Measurements from ENCODE around the gene LYZL6. TPM values are rescaled to one million over a fixed set of nuclear protein-coding genes. Genes with fewer than 3 reads are reported as not detected.

LYZL6 gene
- total and polyA plus RNA-seq, 2 of the 8 experiments (the other 6 are each of a cell fraction or from before 2014, with no cell fraction given), result not detected

GRCh38 chr17:35901631-35902175, 41.8 kb downstream of the LYZL6 start (continued):
- TF ChIP-seq SIN3A (conservative IDR thresholded peaks at IDR 0.05 in 1 of 2, IDR thresholded peaks at IDR 0.05 in 1 of 2; ENCODE audit: low read depth in 1 of 2, low read length in 2 of 2) (no peak), MAFK (IDR thresholded peaks at IDR 0.05; ENCODE audit: low read depth, low read length) (no peak), BRCA1 (IDR thresholded peaks at IDR 0.05; ENCODE audit: low read depth, low read length) (no peak), YY1 (IDR thresholded peaks at IDR 0.05; ENCODE audit: low read depth, low read length) (no peak), SP2 (IDR thresholded peaks at IDR 0.05; ENCODE audit: low read length) (no peak)
- TF ChIP-seq, protein P1, sequence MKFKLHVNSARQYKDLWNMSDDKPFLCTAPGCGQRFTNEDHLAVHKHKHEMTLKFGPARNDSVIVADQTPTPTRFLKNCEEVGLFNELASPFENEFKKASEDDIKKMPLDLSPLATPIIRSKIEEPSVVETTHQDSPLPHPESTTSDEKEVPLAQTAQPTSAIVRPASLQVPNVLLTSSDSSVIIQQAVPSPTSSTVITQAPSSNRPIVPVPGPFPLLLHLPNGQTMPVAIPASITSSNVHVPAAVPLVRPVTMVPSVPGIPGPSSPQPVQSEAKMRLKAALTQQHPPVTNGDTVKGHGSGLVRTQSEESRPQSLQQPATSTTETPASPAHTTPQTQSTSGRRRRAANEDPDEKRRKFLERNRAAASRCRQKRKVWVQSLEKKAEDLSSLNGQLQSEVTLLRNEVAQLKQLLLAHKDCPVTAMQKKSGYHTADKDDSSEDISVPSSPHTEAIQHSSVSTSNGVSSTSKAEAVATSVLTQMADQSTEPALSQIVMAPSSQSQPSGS (IDR thresholded peaks at IDR 0.05; ENCODE audit: low read length), result no peak
- TF ChIP-seq, protein P2, sequence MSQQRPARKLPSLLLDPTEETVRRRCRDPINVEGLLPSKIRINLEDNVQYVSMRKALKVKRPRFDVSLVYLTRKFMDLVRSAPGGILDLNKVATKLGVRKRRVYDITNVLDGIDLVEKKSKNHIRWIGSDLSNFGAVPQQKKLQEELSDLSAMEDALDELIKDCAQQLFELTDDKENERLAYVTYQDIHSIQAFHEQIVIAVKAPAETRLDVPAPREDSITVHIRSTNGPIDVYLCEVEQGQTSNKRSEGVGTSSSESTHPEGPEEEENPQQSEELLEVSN (IDR thresholded peaks at IDR 0.05), result no peak
